Uterus (tissue), 4 donors: ENCODE results near the gene PNPLA8. TPM values are rescaled to one million over a fixed set of nuclear protein-coding genes. Genes with fewer than 3 reads are reported as not detected.

Experiments used
- DNase-seq, 2 donors: peaks; one replicate each; pipeline ENCODE4 v3.0.0-alpha.2; 2019 to 2020
- H3K27ac ChIP-seq, 2 donors: fragments of 200-600 bp; sonication (generic); 1 replicate in 1 of 2; 2 replicates in 1 of 2; pipeline ENCODE4 v1.5.1; 2016 to 2018
- H3K27me3 ChIP-seq, 2 donors: fragments of 200-600 bp; sonication (generic); one replicate each; pipeline ENCODE4 v1.5.1; 2018 to 2019; ENCODE audit warnings: control low read depth in 1 of 2
- H3K36me3 ChIP-seq, 2 donors: fragments of 200-600 bp; sonication (generic); one replicate each; pipeline ENCODE4 v1.5.1; 2019; ENCODE audit warnings: control low read depth in 1 of 2
- H3K4me1 ChIP-seq, 2 donors: fragments of 200-600 bp; sonication (generic); one replicate each; pipeline ENCODE4 v1.5.1; 2018 to 2019; ENCODE audit warnings: control low read depth in 1 of 2
- H3K4me3 ChIP-seq, 2 donors: fragments of 200-600 bp; sonication (generic); 1 replicate in 1 of 2; 2 replicates in 1 of 2; pipeline ENCODE4 v1.5.1; 2018 to 2019; ENCODE audit warnings: mild to moderate bottlenecking in 1 of 2
- H3K9me3 ChIP-seq, 2 donors: fragments of 200-600 bp; sonication (generic); one replicate each; pipeline ENCODE4 v1.5.1; 2019; ENCODE audit warnings: control low read depth in 1 of 2
- POLR2A ChIP-seq, 2 donors: fragments of 450-650 bp; IDR thresholded peaks; one replicate each; pipeline ENCODE4 v1.6.1; 2016; ENCODE audit warnings: antibody characterized with exemption in 2 of 2, mild to moderate bottlenecking in 1 of 2, moderate library complexity in 1 of 2
- intact Hi-C: fragments of 100-400 bp; cut with DNase I; formaldehyde crosslinking; loops from one replicate; pipeline ENCODE4 v1.15.1; 2023; ENCODE audit warnings: low total_unique reads
- total RNA-seq, 4 donors: library from RNA; depleted of rRNA in 3 of 4; stranded (reverse); fragments of >200 nt in 3 of 4; gene quantifications; one replicate each; pipeline versions ENCODE4 v1.1.0 to v1.2.4, GENCODE V29; 2014 to 2023
- TF ChIP-seq, protein P1 (sequence below), 4 experiments: fragments of 200-600 bp in 2 of 4; fragments of 450-650 bp in 2 of 4; sonication (generic) in 2 of 4; IDR thresholded peaks; one replicate each; pipeline ENCODE4 v1.5.1; 2016 to 2019; ENCODE audit warnings: antibody characterized with exemption in 4 of 4, mild to moderate bottlenecking in 2 of 4, moderate library complexity in 1 of 4
- donor health status: DM: yes; HTN: yes; CAD: no.

The PNPLA8 gene, protein sequence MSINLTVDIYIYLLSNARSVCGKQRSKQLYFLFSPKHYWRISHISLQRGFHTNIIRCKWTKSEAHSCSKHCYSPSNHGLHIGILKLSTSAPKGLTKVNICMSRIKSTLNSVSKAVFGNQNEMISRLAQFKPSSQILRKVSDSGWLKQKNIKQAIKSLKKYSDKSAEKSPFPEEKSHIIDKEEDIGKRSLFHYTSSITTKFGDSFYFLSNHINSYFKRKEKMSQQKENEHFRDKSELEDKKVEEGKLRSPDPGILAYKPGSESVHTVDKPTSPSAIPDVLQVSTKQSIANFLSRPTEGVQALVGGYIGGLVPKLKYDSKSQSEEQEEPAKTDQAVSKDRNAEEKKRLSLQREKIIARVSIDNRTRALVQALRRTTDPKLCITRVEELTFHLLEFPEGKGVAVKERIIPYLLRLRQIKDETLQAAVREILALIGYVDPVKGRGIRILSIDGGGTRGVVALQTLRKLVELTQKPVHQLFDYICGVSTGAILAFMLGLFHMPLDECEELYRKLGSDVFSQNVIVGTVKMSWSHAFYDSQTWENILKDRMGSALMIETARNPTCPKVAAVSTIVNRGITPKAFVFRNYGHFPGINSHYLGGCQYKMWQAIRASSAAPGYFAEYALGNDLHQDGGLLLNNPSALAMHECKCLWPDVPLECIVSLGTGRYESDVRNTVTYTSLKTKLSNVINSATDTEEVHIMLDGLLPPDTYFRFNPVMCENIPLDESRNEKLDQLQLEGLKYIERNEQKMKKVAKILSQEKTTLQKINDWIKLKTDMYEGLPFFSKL
- 10 to 100 TPM; 31.4 to 57.1 (median 46.7) TPM for total RNA-seq

DNA sequence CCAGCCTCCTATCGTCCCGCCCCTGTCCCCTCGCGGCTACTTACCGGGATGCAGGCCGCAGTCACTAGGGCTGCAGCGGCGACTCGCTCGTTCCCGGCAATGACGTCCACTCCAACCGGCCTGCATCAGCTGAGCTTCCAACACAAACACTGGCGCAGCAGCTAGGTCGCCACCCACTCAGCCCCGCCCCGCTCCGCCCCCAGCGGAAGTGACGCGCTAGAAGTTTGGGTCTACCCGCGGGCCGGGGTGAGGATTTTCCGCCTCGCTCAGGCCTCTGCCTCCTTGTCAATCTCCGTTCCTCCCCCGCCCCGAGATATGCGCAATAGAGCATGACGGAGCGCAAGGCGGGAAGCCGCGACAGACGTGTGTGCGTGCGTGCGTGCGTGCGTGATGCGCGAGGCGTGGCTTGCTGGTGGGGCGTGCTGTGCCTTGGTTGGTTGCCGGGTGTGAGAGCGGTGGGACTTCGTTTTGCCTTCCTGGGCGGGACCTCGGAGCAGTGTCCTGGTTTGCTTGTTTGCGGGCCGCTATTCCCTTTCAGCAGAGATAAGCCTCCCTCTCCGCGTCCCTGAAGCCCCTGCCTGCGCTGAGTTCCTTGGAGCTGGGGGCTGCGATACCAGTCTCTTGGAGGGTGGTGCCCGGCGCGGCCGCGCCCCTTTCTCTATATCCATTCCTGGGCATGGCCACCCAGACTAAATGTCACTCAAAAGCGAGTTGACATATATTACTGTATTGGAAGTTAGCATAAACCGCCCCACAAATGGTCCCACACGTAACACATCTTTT, at the start of gene PNPLA8:
TSS of gene PNPLA8 (minus strand) at position 151 of the 783 bp plus-strand sequence. CDS start 10,644 bp downstream, outside the sequence.
- Histone ChIP-seq H3K27ac (peak within 1 kb of the TSS; percentile 92 to 96), H3K9me3 (no peaks in the 10 kb centered on the region), H3K4me1 (peaks cover 4 to 12% of the 10 kb centered on the region in 2 donors), H3K4me3 (peak within 1 kb of the TSS; percentile 69 to 77), H3K27me3 (no peaks in the 10 kb centered on the region), H3K36me3 (no peaks in the 10 kb centered on the region)
- DNase-seq: peak; percentile 100
- TF ChIP-seq POLR2A (IDR thresholded peaks at IDR 0.05): peak; percentile 92 to 94
- TF ChIP-seq, protein P1, sequence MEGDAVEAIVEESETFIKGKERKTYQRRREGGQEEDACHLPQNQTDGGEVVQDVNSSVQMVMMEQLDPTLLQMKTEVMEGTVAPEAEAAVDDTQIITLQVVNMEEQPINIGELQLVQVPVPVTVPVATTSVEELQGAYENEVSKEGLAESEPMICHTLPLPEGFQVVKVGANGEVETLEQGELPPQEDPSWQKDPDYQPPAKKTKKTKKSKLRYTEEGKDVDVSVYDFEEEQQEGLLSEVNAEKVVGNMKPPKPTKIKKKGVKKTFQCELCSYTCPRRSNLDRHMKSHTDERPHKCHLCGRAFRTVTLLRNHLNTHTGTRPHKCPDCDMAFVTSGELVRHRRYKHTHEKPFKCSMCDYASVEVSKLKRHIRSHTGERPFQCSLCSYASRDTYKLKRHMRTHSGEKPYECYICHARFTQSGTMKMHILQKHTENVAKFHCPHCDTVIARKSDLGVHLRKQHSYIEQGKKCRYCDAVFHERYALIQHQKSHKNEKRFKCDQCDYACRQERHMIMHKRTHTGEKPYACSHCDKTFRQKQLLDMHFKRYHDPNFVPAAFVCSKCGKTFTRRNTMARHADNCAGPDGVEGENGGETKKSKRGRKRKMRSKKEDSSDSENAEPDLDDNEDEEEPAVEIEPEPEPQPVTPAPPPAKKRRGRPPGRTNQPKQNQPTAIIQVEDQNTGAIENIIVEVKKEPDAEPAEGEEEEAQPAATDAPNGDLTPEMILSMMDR (IDR thresholded peaks at IDR 0.05): peak in 1 of 4 experiments; percentile 11
- intact Hi-C loops: no loop called here

DNA sequence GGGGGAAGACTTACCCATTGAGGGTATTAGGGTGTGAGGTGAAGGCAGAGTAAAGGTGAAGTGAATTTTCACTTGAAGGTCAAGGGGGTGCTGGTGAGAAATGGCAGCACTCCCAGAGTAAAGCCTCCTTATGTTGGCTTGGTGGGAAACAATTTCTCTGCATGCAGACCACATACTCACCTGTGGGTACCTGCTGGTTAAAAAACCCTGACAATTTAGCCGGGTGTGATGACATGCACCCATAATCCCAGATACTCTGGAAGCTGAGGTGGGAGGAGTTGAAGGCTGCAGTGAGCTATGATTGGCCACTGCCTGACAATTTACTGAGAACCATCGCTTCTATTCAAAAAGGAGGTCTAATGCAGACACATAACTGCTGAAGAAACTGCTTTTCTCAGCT, 49.2 kb upstream of the PNPLA8 start:
- peaks cover 0 to 2% of the 10 kb centered on the region in 2 donors for H3K36me3 ChIP-seq
- no peak overlapping the region for H3K27ac ChIP-seq
- no peak for DNase-seq
- H3K27me3 ChIP-seq: no peaks in the 10 kb centered on the region
- H3K4me3 ChIP-seq: no peak overlapping the region
- no peaks in the 10 kb centered on the region for H3K9me3 ChIP-seq
- intact Hi-C loops: no loop called here
- TF ChIP-seq POLR2A (IDR thresholded peaks at IDR 0.05): no peak
- TF ChIP-seq, protein P1 (IDR thresholded peaks at IDR 0.05): no peak
- H3K4me1 ChIP-seq: no peaks in the 10 kb centered on the region

DNA sequence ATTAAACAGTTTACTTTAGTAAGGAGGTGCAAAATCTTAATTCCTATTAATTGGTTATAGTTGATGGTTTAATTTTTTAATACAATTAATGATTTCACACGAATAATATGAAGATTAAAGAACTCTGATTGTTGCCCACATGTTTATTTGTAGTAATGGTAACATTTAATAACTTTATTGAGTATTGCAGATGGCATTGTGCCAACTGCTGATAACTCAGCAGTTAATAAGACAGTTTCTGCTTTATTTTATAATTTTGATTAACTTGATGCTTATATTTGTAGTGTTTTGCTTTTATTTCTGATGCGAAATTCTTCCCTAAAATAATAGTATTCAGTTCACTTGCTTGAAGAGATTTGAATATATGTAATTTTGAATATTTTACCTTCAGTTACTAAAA, 46.5 kb upstream of the PNPLA8 start:
- Histone ChIP-seq H3K27ac (no peak overlapping the region), H3K27me3 (no peaks in the 10 kb centered on the region), H3K9me3 (no peaks in the 10 kb centered on the region), H3K4me3 (no peak overlapping the region), H3K36me3 (peaks cover 0 to 2% of the 10 kb centered on the region in 2 donors), H3K4me1 (no peaks in the 10 kb centered on the region)
- intact Hi-C loops: no loop called here
- DNase-seq: no peak
- TF ChIP-seq, protein P1 (IDR thresholded peaks at IDR 0.05): no peak
- no peak for TF ChIP-seq POLR2A (IDR thresholded peaks at IDR 0.05)

DNA sequence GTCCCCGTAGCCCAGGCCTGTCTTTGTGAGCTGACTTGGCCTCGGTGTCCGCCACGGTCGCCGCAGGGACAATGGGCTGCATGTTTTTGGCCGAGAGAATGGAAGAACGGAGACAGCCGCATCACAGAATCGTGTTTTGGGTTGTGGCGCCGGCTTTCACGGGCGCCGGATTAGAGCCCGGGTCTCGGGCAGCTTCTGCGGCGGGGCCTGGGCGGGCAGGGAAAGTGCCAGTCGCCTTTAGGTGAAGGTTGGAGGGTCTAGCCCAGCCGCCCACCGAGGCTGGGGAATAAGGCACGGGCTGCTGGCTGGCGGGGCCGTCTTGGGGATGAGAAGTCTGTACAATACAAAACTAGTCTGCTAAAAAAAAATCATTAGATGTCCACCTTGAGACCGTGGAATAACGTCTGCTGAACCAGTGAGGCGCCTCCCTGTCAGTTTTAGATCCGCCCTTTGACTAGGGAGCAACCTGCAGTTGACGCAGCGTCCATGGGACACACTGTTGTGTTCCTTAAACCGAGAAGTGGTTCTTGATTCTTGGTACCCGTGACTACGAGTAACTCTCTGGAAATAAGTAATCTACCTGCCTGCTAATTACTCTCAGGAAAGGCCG, 44.3 kb upstream of the PNPLA8 start:
- Histone ChIP-seq H3K4me3 (peak overlapping the region; percentile 81 to 98), H3K4me1 (no peaks in the 10 kb centered on the region), H3K27ac (peak overlapping the region; percentile 91 to 92), H3K36me3 (peaks cover 0 to 2% of the 10 kb centered on the region in 2 donors), H3K27me3 (no peaks in the 10 kb centered on the region), H3K9me3 (peaks cover 0 to under 1% of the 10 kb centered on the region in 2 donors)
- intact Hi-C loops: no loop called here
- DNase-seq: peak in 1 of 2 donors; percentile 29
- no peak for TF ChIP-seq POLR2A (IDR thresholded peaks at IDR 0.05)
- TF ChIP-seq, protein P1 (IDR thresholded peaks at IDR 0.05): no peak
